Measurements from ENCODE around the gene BST2.

BST2 gene, protein sequence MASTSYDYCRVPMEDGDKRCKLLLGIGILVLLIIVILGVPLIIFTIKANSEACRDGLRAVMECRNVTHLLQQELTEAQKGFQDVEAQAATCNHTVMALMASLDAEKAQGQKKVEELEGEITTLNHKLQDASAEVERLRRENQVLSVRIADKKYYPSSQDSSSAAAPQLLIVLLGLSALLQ

GRCh38 chr19:17405250-17406045 is at the start of gene BST2:
Gene BST2 (minus strand): TSS chr19:17405630. CDS start chr19:17405575, 55 bp downstream.
- no peak for DNase-seq (ENCODE audit: low read depth)
- H3K4me3 ChIP-seq (ENCODE audit: low read depth, low read length) = no peak within 1 kb of the TSS
- TF ChIP-seq CTCF (IDR thresholded peaks at IDR 0.05; ENCODE audit: low read depth, low read length, missing control alignments) = no peak
- in situ Hi-C loops (cut with HindIII; ENCODE audit: low sequenced_read_pairs) = no loop called here

DNA sequence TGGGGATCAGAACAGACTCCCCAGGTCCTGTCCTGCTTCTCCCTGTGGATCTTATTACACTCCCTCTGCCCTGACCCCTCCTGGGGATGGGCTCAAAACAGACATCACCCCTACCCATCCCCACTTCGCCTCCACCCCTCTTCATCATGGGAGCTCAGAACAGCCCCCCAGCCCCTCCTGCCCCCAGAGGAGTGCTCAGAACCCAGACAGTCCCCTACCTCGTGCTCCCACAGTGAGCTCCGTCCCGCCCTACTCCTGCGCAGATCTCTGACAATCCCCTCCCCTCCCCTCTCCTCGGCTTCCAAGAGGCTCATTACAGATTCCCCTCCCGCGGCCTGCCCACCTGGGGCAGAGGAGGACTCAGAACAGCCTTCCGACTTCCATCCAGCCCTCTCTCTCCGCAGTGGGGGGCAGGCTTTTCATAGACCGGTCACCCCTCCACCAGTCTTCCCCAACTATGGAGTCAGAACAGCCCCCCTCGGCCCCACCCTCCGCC is 49.2 kb upstream of the BST2 start:
- in situ Hi-C loops (cut with HindIII; ENCODE audit: low sequenced_read_pairs) = no loop called here
- H3K4me3 ChIP-seq (ENCODE audit: low read depth, low read length) = no peak overlapping the region

GRCh38 chr19:17451820-17452219 is 46.4 kb upstream of the BST2 start:
- no peak overlapping the region for H3K4me3 ChIP-seq (ENCODE audit: low read depth, low read length)
- DNase-seq (ENCODE audit: low read depth) = no peak
- TF ChIP-seq CTCF (IDR thresholded peaks at IDR 0.05; ENCODE audit: low read depth, low read length, missing control alignments) = no peak
- in situ Hi-C loops (cut with HindIII; ENCODE audit: low sequenced_read_pairs) = no loop called here

More for the DNA sequence above, 49.2 kb upstream of the BST2 start:
- DNase-seq (ENCODE audit: low read depth) = no peak
- TF ChIP-seq CTCF (IDR thresholded peaks at IDR 0.05; ENCODE audit: low read depth, low read length, missing control alignments) = no peak

DNA sequence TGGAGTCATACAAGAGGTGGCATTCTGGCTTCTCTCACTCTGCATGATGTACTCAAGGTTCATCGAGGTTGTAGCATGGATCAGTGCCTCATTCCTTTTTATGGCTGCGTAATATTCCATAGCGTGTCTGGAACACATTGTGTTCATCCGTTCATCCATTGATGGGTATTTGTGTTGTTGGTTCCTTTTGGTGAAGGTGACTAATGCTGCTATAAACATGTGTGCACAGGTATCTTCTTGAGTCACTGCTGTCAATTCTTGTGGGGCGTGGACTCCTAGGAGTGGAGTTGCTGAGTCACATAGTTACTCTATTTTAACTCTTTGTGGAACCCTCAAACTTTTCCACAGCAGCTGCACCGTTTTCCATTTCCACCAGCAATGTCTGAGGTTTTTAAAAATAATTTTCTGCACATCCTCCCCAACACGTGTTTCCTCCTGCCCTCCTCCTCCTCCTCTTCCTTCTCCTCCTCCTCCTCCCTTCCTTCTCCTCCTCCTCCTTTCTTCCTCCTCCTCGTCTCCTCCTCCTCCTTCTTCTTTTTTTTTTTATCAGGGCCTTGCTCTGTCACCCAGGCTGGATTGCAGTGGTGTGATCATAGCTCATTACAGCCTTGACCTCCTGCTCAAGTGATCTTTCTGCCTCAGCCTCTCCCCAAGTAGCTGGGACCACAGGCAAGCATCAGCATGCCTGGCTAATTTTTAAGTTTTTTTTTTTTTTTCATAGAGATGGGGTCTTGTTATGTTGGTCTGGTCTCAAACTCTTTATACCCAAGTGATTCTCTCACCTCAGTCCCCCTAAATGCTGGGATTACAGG is 45.0 kb upstream of the BST2 start:
- in situ Hi-C loops (cut with HindIII; ENCODE audit: low sequenced_read_pairs) = no loop called here

GRCh38 chr19:17448131-17448967 is 42.9 kb upstream of the BST2 start, which contains the start of gene TMEM221:
Gene TMEM221 (minus strand): TSS chr19:17448668. CDS start chr19:17448462, 206 bp downstream.
- in situ Hi-C loops (cut with HindIII; ENCODE audit: low sequenced_read_pairs) = no loop called here
- no peak for DNase-seq (ENCODE audit: low read depth)
- TF ChIP-seq CTCF (IDR thresholded peaks at IDR 0.05; ENCODE audit: low read depth, low read length, missing control alignments) = peak; percentile 60
- peak within 1 kb of the TSS; percentile 35 for H3K4me3 ChIP-seq (ENCODE audit: low read depth, low read length)

More for the DNA sequence above, 45.0 kb upstream of the BST2 start:
- H3K4me3 ChIP-seq (ENCODE audit: low read depth, low read length) = no peak overlapping the region
- DNase-seq (ENCODE audit: low read depth) = no peak
- TF ChIP-seq CTCF (IDR thresholded peaks at IDR 0.05; ENCODE audit: low read depth, low read length, missing control alignments) = no peak

Measured in astrocyte of the cerebellum (primary cell).